ENCODE measurements around the gene TOR4A. TPM values are rescaled to one million over a fixed set of nuclear protein-coding genes. Genes with fewer than 3 reads are reported as not detected.
A peak's percentile ranks its signal among the peaks of the same experiment; 100 is the strongest.
"Not testable (repeated sequence)": the region's sequence is repeated elsewhere in the genome, so short reads cannot be mapped to it uniquely, and the experiment has no call there.

Gene TOR4A
- total RNA-seq, 2 experiments from 2014 or later = 8.1 to 8.2 TPM

- DNase-seq = no peak
- ATAC-seq (ENCODE audit: low read depth) = peak; percentile 82
- Mint-ChIP-seq H3K27ac (peak overlapping the region; percentile 85), H3K4me1 (peaks cover 13% of the 10 kb centered on the region), H3K4me3 (peak overlapping the region; percentile 74), H3K9me3 (peaks cover 5% of the 10 kb centered on the region), H3K36me3 (no peaks in the 10 kb centered on the region), H3K27me3 (peaks cover 3% of the 10 kb centered on the region)
- POLR2A ChIA-PET = interaction anchor here (0.7 to 1.0 kb wide), 2 partner anchors 10 to 231 kb away, joined by 3 to 5 read pairs; no protein-coding TSS in a partner anchor
Observed at GRCh38 chr9:137326445-137327065, 49.0 kb downstream of the TOR4A start.

GRCh38 chr9:137327641-137328550, 50.4 kb downstream of the TOR4A start:
- H3K4me3 Mint-ChIP-seq; H3K27ac Mint-ChIP-seq; POLR2A ChIA-PET; H3K9me3 Mint-ChIP-seq; DNase-seq; H3K36me3 Mint-ChIP-seq; ATAC-seq (ENCODE audit: low read depth); H3K27me3 Mint-ChIP-seq: not testable (repeated sequence)
- peaks cover 13% of the 10 kb centered on the region for H3K4me1 Mint-ChIP-seq

DNA sequence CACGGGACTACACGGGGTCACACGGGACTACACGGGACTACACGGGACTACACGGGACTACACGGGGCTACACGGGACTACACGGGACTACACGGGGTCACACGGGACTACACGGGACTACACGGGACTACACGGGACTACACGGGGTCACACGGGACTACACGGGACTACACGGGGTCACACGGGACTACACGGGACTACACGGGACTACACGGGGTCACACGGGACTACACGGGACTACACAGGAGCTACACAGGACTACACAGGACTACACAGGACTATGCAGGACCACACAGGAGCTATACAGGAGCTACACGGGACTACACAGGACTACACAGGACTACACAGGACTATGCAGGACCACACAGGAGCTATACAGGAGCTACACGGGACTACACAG, 52.1 kb downstream of the TOR4A start:
- H3K27ac Mint-ChIP-seq; H3K4me3 Mint-ChIP-seq; H3K9me3 Mint-ChIP-seq; H3K27me3 Mint-ChIP-seq; POLR2A ChIA-PET; H3K36me3 Mint-ChIP-seq; ATAC-seq (ENCODE audit: low read depth); DNase-seq: not testable (repeated sequence)
- H3K4me1 Mint-ChIP-seq = peaks cover 13% of the 10 kb centered on the region

DNA sequence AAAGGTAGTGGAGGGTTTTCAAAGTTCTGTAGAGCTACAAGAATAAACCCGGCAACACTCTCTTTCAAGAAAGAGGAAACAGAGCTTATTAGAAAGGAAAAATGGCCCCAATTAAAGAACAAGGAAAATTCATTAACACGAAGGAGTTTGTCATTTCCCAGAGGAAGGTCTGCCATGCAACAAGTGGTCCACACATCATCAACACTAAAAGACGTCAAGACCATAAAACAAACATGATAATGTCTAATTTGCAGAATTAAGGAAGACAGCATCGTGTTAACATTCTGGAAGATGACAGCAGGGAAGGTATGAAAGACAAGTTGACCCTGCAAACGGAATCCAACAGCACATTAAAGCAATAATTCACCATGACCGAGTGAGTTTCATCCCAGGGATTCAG, 53.2 kb downstream of the TOR4A start:
- H3K27me3 Mint-ChIP-seq = no peaks in the 10 kb centered on the region

DNA sequence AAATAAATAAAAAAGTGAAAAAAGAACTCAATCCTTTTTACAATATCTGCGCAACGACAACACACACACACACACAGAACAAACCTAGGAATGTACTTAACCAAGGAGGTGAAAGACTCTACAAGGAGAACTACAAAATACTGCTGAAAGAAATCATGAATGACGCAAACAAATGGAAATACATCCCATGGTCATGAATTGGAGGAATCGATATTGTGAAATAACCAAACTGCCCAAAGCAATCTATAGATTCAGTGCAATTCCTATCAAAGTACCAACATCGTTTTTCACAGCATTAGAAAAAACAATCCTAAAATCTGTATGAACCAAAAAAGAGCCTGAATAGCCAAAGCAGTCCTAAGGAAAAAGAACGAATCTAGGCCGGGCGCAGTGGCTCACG, 54.4 kb downstream of the TOR4A start:
- Mint-ChIP-seq H3K27ac (no peak overlapping the region), H3K4me3 (no peak overlapping the region), H3K27me3 (no peaks in the 10 kb centered on the region), H3K9me3 (peaks cover 11% of the 10 kb centered on the region), H3K4me1 (peaks cover 2% of the 10 kb centered on the region), H3K36me3 (peaks cover 3% of the 10 kb centered on the region)
- POLR2A ChIA-PET = no interaction called here
- ATAC-seq (ENCODE audit: low read depth) (no peak), DNase-seq (no peak)

More for the DNA sequence above, 53.2 kb downstream of the TOR4A start:
- Mint-ChIP-seq H3K27ac (no peak overlapping the region), H3K4me3 (no peak overlapping the region), H3K36me3 (peaks cover 3% of the 10 kb centered on the region), H3K4me1 (peaks cover 13% of the 10 kb centered on the region), H3K9me3 (peaks cover 7% of the 10 kb centered on the region)
- no peak for ATAC-seq (ENCODE audit: low read depth)
- DNase-seq = no peak
- POLR2A ChIA-PET = no interaction called here

Other genes with a start within 250 kb of the TOR4A start
- 10 to 100 TPM; 67.1 to 74.5 TPM for gene ABCA2, start 249.5 kb upstream of the TOR4A start, total RNA-seq
- under 1 TPM; 0.39 to 0.62 TPM for gene FUT7, start 245.6 kb upstream of the TOR4A start, total RNA-seq
- gene NPDC1, start 231.5 kb upstream of the TOR4A start, total RNA-seq = 10 to 100 TPM; 22.4 to 27.0 TPM
- gene ENTPD2, start 223.7 kb upstream of the TOR4A start, total RNA-seq = not detected
- 10 to 100 TPM; 26.4 to 30.0 TPM for gene SAPCD2, start 207.2 kb upstream of the TOR4A start, total RNA-seq
- gene UAP1L1, start 200.2 kb upstream of the TOR4A start, total RNA-seq = 10 to 100 TPM; 43.9 to 44.1 TPM
- gene MAN1B1, start 190.7 kb upstream of the TOR4A start, total RNA-seq = 10 to 100 TPM; 63.2 to 63.9 TPM
- 100 to 1,000 TPM; 314 to 322 TPM for gene DPP7, start 163.0 kb upstream of the TOR4A start, total RNA-seq
- gene GRIN1, start 138.6 kb upstream of the TOR4A start, total RNA-seq = not detected
- gene LRRC26, start 107.7 kb upstream of the TOR4A start, total RNA-seq = not detected
- gene TMEM210, start 105.7 kb upstream of the TOR4A start, total RNA-seq = not detected
- gene ANAPC2, start 89.2 kb upstream of the TOR4A start, total RNA-seq = 10 to 100 TPM; 84.2 to 87.8 TPM
- 10 to 100 TPM; 62.4 to 65.2 TPM for gene SSNA1, start 89.0 kb upstream of the TOR4A start, total RNA-seq
- 10 to 100 TPM; 11.2 to 14.7 TPM for gene TPRN, start 77.0 kb upstream of the TOR4A start, total RNA-seq
- 10 to 100 TPM; 37.4 to 39.4 TPM for gene TMEM203, start 72.1 kb upstream of the TOR4A start, total RNA-seq
- gene NDOR1, start 72.0 kb upstream of the TOR4A start, total RNA-seq = 10 to 100 TPM; 38.8 to 39.8 TPM
- gene RNF208, start 55.5 kb upstream of the TOR4A start, total RNA-seq = 1 to 10 TPM; 5.0 to 7.2 TPM
- gene CYSRT1, start 52.6 kb upstream of the TOR4A start, total RNA-seq = under 1 TPM; 0.45 to 0.55 TPM
- gene RNF224, start 50.2 kb upstream of the TOR4A start, total RNA-seq = not detected
- gene SLC34A3, start 46.8 kb upstream of the TOR4A start, total RNA-seq = not detected
- gene TUBB4B, start 36.4 kb upstream of the TOR4A start, total RNA-seq = 100 to 1,000 TPM; 241 to 249 TPM
- not detected for gene STPG3, start 26.4 kb upstream of the TOR4A start, total RNA-seq
- 10 to 100 TPM; 58.7 to 63.1 TPM for gene NELFB, start 22.4 kb upstream of the TOR4A start, total RNA-seq
- gene NRARP, start 24.5 kb downstream of the TOR4A start, total RNA-seq = 1 to 10 TPM; 1.2 to 1.7 TPM
- 10 to 100 TPM; 23.4 to 24.7 TPM for gene EXD3, start 145.4 kb downstream of the TOR4A start, total RNA-seq
- gene NOXA1, start 145.7 kb downstream of the TOR4A start, total RNA-seq = 1 to 10 TPM; 2.8 to 3.7 TPM
- gene ENTPD8, start 163.6 kb downstream of the TOR4A start, total RNA-seq = not detected
- 10 to 100 TPM; 54.3 to 58.4 TPM for gene NSMF, start 181.6 kb downstream of the TOR4A start, total RNA-seq

All from activated naive CD8-positive, alpha-beta T cell treated with anti-CD3 and anti-CD28 coated beads, Interleukin-2, amount 10 ng/mL, durations not matched to agents 7 days and 5 days (primary cell).